ENCODE data around the gene HTT. TPM values are rescaled to one million over a fixed set of nuclear protein-coding genes. Genes with fewer than 3 reads are reported as not detected.
A peak's percentile ranks its signal among the peaks of the same experiment; 100 is the strongest.

The HTT gene
- polyA plus RNA-seq, 1 donor (not counting 4 experiments of a cell fraction or from before 2014, with no cell fraction given): 16.2 TPM

DNA sequence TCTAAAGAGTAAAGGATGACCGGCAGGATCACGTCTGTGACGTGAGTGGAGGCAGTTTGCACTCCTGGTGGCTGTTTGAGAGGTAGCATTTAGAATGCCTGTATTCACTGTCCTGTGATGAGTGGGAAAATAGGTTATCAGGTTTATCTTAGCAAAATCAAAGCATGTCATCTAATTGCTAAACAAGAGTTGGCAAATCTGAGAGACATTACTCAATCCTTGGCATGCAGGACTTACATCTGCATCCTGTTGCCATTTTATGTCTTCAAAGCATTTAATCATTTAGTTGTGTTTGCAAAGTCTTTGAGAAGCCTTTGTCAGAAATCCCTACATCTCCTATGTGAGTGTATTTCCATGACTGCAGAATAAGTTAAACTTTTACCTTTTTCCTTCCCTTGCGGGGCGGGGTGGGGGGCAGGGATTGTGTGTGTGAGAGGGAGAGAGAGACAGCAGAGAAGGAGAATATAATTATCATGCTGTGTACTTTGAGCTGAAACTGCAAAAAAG lies 133.1 kb downstream of the HTT start:
- dilution Hi-C loops (cut with MboI; ENCODE audit: extremely low pct_ligation_motif_present, low sequenced_read_pairs): no loop called here
- no peak overlapping the region for H3K9ac ChIP-seq (ENCODE audit: control insufficient read depth, extremely low read depth, insufficient read depth, low read length)
- H3K9me3 ChIP-seq (ENCODE audit: control insufficient read depth, low read depth, low read length): no peaks in the 10 kb centered on the region
- no peaks in the 10 kb centered on the region for H4K20me1 ChIP-seq (ENCODE audit: control insufficient read depth, extremely low read depth, insufficient read depth, low read length)
- H2AFZ ChIP-seq (ENCODE audit: control insufficient read depth, low read length): no peak overlapping the region
- H3K27ac ChIP-seq (ENCODE audit: control insufficient read depth, insufficient read depth, low read length): no peak overlapping the region
- FAIRE-seq: peak; percentile 17
- H3K9me1 ChIP-seq (ENCODE audit: control insufficient read depth, extremely low read depth, insufficient read depth, low read length): no peaks in the 10 kb centered on the region
- TF ChIP-seq, protein P1, sequence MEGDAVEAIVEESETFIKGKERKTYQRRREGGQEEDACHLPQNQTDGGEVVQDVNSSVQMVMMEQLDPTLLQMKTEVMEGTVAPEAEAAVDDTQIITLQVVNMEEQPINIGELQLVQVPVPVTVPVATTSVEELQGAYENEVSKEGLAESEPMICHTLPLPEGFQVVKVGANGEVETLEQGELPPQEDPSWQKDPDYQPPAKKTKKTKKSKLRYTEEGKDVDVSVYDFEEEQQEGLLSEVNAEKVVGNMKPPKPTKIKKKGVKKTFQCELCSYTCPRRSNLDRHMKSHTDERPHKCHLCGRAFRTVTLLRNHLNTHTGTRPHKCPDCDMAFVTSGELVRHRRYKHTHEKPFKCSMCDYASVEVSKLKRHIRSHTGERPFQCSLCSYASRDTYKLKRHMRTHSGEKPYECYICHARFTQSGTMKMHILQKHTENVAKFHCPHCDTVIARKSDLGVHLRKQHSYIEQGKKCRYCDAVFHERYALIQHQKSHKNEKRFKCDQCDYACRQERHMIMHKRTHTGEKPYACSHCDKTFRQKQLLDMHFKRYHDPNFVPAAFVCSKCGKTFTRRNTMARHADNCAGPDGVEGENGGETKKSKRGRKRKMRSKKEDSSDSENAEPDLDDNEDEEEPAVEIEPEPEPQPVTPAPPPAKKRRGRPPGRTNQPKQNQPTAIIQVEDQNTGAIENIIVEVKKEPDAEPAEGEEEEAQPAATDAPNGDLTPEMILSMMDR (optimal IDR thresholded peaks at IDR 0.05 in 1 of 3, IDR thresholded peaks at IDR 0.05 in 1 of 3, conservative IDR thresholded peaks at IDR 0.05 in 1 of 3; ENCODE audit: extremely low read depth in 1 of 3, insufficient read depth in 2 of 3, low read length in 3 of 3): peak in 1 of 3 experiments; percentile 21
- no peak for TF ChIP-seq EZH2 (IDR thresholded peaks at IDR 0.05; ENCODE audit: low read length)
- peaks cover 18 to 28% of the 10 kb centered on the region in 2 experiments for H3K36me3 ChIP-seq (ENCODE audit: control insufficient read depth in 2 of 2, extremely low read depth in 1 of 2, insufficient read depth in 2 of 2, low read length in 2 of 2)
- DNase-seq (ENCODE audit: low read depth, low spot score): no peak
- H3K4me2 ChIP-seq (ENCODE audit: control insufficient read depth, extremely low read depth, insufficient read depth, low read depth, low read length): no peak overlapping the region
- no peaks in the 10 kb centered on the region for H3K4me1 ChIP-seq (ENCODE audit: control insufficient read depth, extremely low read depth, insufficient read depth, low read length)
- no peaks in the 10 kb centered on the region for H3K27me3 ChIP-seq (ENCODE audit: control insufficient read depth, extremely low read depth, insufficient read depth, low read length)
- no peak overlapping the region for H3K4me3 ChIP-seq (ENCODE audit: control insufficient read depth in 2 of 3, extremely low read depth in 1 of 3, insufficient read depth in 2 of 3, low read depth in 1 of 3, low read length in 3 of 3)
- H3K79me2 ChIP-seq (ENCODE audit: control insufficient read depth, insufficient read depth, low read length): no peaks in the 10 kb centered on the region

DNA sequence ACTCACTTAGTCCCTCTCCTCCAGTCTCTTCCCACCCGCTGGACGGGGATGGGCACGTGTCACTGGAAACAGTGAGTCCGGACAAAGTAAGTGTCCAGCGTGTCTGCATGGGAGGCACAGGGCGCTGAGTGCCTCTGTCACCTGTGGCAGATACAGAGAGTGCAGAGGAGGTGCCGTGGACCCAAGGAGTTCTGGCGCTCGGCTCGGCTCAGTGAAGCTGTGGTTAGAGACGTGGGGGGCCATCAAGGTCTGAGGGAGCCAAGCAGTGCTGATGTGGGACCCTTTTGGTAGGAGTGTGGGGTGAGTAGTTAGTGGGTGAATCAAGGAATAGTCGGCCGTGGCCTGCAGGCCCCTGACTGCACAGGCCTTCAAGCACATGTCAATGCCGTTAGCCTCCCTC lies 134.3 kb downstream of the HTT start:
- H3K9ac ChIP-seq (ENCODE audit: control insufficient read depth, extremely low read depth, insufficient read depth, low read length): no peak overlapping the region
- FAIRE-seq (no peak), DNase-seq (ENCODE audit: low read depth, low spot score) (no peak)
- H3K27me3 ChIP-seq (ENCODE audit: control insufficient read depth, extremely low read depth, insufficient read depth, low read length): no peaks in the 10 kb centered on the region
- TF ChIP-seq, protein P1 (optimal IDR thresholded peaks at IDR 0.05 in 1 of 3, IDR thresholded peaks at IDR 0.05 in 1 of 3, conservative IDR thresholded peaks at IDR 0.05 in 1 of 3; ENCODE audit: extremely low read depth in 1 of 3, insufficient read depth in 2 of 3, low read length in 3 of 3): no peak
- no peak for TF ChIP-seq EZH2 (IDR thresholded peaks at IDR 0.05; ENCODE audit: low read length)
- H3K79me2 ChIP-seq (ENCODE audit: control insufficient read depth, insufficient read depth, low read length): no peaks in the 10 kb centered on the region
- no peak overlapping the region for H3K4me2 ChIP-seq (ENCODE audit: control insufficient read depth, extremely low read depth, insufficient read depth, low read depth, low read length)
- H3K9me1 ChIP-seq (ENCODE audit: control insufficient read depth, extremely low read depth, insufficient read depth, low read length): no peaks in the 10 kb centered on the region
- H3K36me3 ChIP-seq (ENCODE audit: control insufficient read depth in 2 of 2, extremely low read depth in 1 of 2, insufficient read depth in 2 of 2, low read length in 2 of 2): peaks cover 28 to 30% of the 10 kb centered on the region in 2 experiments
- H3K4me3 ChIP-seq (ENCODE audit: control insufficient read depth in 2 of 3, extremely low read depth in 1 of 3, insufficient read depth in 2 of 3, low read depth in 1 of 3, low read length in 3 of 3): no peak overlapping the region
- H4K20me1 ChIP-seq (ENCODE audit: control insufficient read depth, extremely low read depth, insufficient read depth, low read length): no peaks in the 10 kb centered on the region
- H2AFZ ChIP-seq (ENCODE audit: control insufficient read depth, low read length): no peak overlapping the region
- H3K4me1 ChIP-seq (ENCODE audit: control insufficient read depth, extremely low read depth, insufficient read depth, low read length): no peaks in the 10 kb centered on the region
- H3K9me3 ChIP-seq (ENCODE audit: control insufficient read depth, low read depth, low read length): no peaks in the 10 kb centered on the region
- H3K27ac ChIP-seq (ENCODE audit: control insufficient read depth, insufficient read depth, low read length): no peak overlapping the region
- dilution Hi-C loops (cut with MboI; ENCODE audit: extremely low pct_ligation_motif_present, low sequenced_read_pairs): no loop called here
